Prostate gland (tissue), 2 donors: Measurements from ENCODE around the gene ARL8A. TPM values are rescaled to one million over a fixed set of nuclear protein-coding genes. Genes with fewer than 3 reads are reported as not detected.
"Not testable (repeated sequence)": the region's sequence is repeated elsewhere in the genome, so short reads cannot be mapped to it uniquely, and the experiment has no call there.

Experiments
- DNase-seq: peaks from one replicate; pipeline ENCODE4 v3.0.0-alpha.2; 2019; ENCODE audit warnings: low spot score
- H3K27ac ChIP-seq, 2 donors: fragments of 200-600 bp; sonication (generic); 2 replicates each; pipeline ENCODE4 v1.5.1; 2017 to 2019
- H3K27me3 ChIP-seq: fragments of 200-600 bp; sonication (generic); replicated peaks from 2 replicates; pipeline ENCODE4 v1.5.1; 2019; ENCODE audit not compliant: insufficient read depth
- H3K36me3 ChIP-seq, 2 donors: fragments of 200-600 bp; sonication (generic); 1 replicate in 1 of 2; 2 replicates in 1 of 2; pipeline versions ENCODE4 v1.5.1 to v1.8.1; 2017 to 2019
- H3K4me1 ChIP-seq: fragments of 200-600 bp; sonication (generic); replicated peaks from 2 replicates; pipeline ENCODE4 v1.5.1; 2019
- H3K4me3 ChIP-seq, 2 donors: fragments of 200-600 bp; sonication (generic); 2 replicates each; pipeline ENCODE4 v1.5.1; 2017 to 2019
- H3K9me3 ChIP-seq: fragments of 200-600 bp; sonication (generic); 2 replicates; pipeline ENCODE4 v1.5.1; 2017
- POLR2A ChIP-seq: fragments of 450-650 bp; IDR thresholded peaks from one replicate; pipeline ENCODE4 v1.6.1; 2016; ENCODE audit warnings: antibody characterized with exemption, mild to moderate bottlenecking
- POLR2AphosphoS5 ChIP-seq: sonication (generic); formaldehyde crosslinking; IDR thresholded peaks from one replicate; pipeline ENCODE4 v1.6.1; 2017; ENCODE audit warnings: antibody characterized with exemption
- WGBS: methylation state at CpG from one replicate; pipeline ENCODE4 v1.1.5; 2018; 5-methylcytosine and 5-hydroxymethylcytosine counted together
- intact Hi-C: fragments of 100-400 bp; cut with DNase I; formaldehyde crosslinking; loops from one replicate; pipeline ENCODE4 v1.14.2; 2022
- total RNA-seq, 2 donors: library from RNA; depleted of rRNA; stranded (reverse); fragments of >200 nt; gene quantifications; one replicate each; pipeline ENCODE4 v1.1.0, GENCODE V29; 2016
- TF ChIP-seq, protein P1 (sequence below), 4 experiments: fragments of 200-600 bp in 2 of 4; fragments of 450-650 bp in 2 of 4; sonication (generic) in 2 of 4; IDR thresholded peaks; 1 replicate in 3 of 4; 2 replicates in 1 of 4; pipeline ENCODE4 v1.5.1; 2016 to 2019; ENCODE audit warnings: antibody characterized with exemption in 4 of 4, mild to moderate bottlenecking in 2 of 4, moderate library complexity in 2 of 4

ARL8A gene
- total RNA-seq, 2 donors from 2014 or later, result 39.9 to 102 TPM

DNA sequence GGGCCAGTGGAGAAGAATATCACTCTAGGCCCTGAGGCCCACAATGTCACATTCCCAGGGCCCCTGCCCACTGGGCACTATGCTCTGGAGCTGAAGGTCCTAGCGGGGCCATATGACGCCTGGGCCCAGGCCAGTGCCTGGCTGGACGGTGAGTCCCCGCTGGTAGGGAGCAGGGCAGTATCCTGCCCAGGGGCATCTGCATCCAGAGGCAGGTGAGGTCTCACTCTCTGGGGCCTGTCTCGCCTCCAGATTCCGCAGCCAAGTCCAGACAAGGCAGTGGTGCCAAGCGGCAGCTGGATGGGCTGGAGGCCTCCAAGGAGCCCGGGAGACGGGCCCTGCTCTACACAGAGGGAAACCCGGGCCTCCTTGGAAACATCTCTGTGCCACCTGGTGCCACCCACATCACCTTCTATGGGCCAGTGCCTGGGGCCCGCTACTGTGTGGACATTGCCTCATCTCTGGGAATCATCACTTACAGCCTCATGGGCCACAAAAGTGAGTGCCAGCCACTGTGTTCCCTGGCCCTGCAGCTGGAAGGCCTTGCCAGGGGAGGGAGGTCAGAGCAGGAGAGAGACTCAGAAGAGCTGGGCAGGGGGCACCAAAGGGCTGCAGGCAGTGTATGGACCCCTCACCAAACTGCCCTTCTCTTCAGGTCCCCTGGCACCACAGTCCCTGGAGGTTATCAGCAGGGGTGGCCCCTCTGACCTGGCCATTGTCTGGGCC is 26.9 kb upstream of the ARL8A start:
- TF ChIP-seq POLR2AphosphoS5 (no peak), POLR2A (no peak)
- TF ChIP-seq, protein P1, sequence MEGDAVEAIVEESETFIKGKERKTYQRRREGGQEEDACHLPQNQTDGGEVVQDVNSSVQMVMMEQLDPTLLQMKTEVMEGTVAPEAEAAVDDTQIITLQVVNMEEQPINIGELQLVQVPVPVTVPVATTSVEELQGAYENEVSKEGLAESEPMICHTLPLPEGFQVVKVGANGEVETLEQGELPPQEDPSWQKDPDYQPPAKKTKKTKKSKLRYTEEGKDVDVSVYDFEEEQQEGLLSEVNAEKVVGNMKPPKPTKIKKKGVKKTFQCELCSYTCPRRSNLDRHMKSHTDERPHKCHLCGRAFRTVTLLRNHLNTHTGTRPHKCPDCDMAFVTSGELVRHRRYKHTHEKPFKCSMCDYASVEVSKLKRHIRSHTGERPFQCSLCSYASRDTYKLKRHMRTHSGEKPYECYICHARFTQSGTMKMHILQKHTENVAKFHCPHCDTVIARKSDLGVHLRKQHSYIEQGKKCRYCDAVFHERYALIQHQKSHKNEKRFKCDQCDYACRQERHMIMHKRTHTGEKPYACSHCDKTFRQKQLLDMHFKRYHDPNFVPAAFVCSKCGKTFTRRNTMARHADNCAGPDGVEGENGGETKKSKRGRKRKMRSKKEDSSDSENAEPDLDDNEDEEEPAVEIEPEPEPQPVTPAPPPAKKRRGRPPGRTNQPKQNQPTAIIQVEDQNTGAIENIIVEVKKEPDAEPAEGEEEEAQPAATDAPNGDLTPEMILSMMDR (IDR thresholded peaks at IDR 0.05), result no peak
- H3K4me3 ChIP-seq, result no peak overlapping the region
- no peak overlapping the region for H3K27ac ChIP-seq
- H3K9me3 ChIP-seq, result no peaks in the 10 kb centered on the region
- WGBS, result 95% methylated on average over 11 of the region's 11 CpGs
- no peak for DNase-seq
- H3K4me1 ChIP-seq, result no peaks in the 10 kb centered on the region
- intact Hi-C loops, result no loop called here
- H3K36me3 ChIP-seq, result no peaks in the 10 kb centered on the region
- H3K27me3 ChIP-seq, result no peaks in the 10 kb centered on the region

DNA sequence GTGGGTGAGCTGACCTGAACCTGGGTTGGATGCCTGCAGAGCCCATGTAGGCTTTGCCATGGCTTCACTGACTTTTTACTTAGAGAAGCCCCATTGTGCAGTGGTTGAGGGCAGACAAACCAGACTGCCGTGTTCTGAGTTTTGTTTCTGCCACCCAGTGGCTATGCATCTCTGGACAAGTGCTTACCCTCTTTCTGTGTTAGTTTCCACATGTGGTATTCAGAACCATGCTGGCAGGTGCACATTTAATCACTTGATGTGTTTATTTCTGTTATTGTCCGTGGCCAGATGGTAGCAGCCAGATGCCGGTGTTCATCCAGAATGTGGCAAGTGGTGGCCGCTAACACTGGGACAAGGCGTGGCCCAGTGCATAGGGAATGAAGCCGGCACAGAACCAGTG is 26.2 kb upstream of the ARL8A start:
- H3K27me3 ChIP-seq, result no peaks in the 10 kb centered on the region
- 87% methylated on average over 6 of the region's 6 CpGs for WGBS
- intact Hi-C loops, result no loop called here

DNA sequence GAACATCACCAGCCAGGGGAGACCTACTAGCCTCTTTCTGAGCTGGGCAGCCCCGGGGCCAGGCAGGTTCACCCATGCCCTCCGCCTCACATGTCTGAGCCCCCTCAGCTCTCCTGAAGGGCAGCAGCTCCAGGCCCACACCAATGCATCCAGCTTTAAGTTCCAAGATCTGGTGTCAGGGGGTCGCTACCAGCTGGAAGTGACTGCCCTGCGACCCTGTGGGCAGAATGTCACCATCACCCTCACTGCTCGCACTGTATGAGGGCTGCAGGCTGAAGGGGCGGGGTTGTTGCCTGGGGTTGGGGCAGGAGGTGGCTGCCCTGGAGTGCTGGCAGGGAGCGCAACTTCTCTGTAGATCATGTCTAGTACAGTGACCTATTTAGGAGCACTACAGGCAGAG is 24.3 kb upstream of the ARL8A start:
- no peaks in the 10 kb centered on the region for H3K27me3 ChIP-seq
- WGBS, result 91% methylated on average over 7 of the region's 7 CpGs
- no peaks in the 10 kb centered on the region for H3K9me3 ChIP-seq
- no peak for DNase-seq
- intact Hi-C loops, result no loop called here
- no peaks in the 10 kb centered on the region for H3K36me3 ChIP-seq
- H3K4me3 ChIP-seq, result no peak overlapping the region
- H3K4me1 ChIP-seq, result no peaks in the 10 kb centered on the region
- H3K27ac ChIP-seq, result no peak overlapping the region
- TF ChIP-seq, protein P1 (IDR thresholded peaks at IDR 0.05), result no peak
- no peak for TF ChIP-seq POLR2AphosphoS5
- no peak for TF ChIP-seq POLR2A

More for the DNA sequence above, 26.2 kb upstream of the ARL8A start:
- Histone ChIP-seq H3K4me1 (no peaks in the 10 kb centered on the region), H3K36me3 (no peaks in the 10 kb centered on the region), H3K27ac (no peak overlapping the region), H3K9me3 (no peaks in the 10 kb centered on the region), H3K4me3 (no peak overlapping the region)
- no peak for DNase-seq
- no peak for TF ChIP-seq POLR2A
- no peak for TF ChIP-seq POLR2AphosphoS5
- TF ChIP-seq, protein P1 (IDR thresholded peaks at IDR 0.05), result no peak

DNA sequence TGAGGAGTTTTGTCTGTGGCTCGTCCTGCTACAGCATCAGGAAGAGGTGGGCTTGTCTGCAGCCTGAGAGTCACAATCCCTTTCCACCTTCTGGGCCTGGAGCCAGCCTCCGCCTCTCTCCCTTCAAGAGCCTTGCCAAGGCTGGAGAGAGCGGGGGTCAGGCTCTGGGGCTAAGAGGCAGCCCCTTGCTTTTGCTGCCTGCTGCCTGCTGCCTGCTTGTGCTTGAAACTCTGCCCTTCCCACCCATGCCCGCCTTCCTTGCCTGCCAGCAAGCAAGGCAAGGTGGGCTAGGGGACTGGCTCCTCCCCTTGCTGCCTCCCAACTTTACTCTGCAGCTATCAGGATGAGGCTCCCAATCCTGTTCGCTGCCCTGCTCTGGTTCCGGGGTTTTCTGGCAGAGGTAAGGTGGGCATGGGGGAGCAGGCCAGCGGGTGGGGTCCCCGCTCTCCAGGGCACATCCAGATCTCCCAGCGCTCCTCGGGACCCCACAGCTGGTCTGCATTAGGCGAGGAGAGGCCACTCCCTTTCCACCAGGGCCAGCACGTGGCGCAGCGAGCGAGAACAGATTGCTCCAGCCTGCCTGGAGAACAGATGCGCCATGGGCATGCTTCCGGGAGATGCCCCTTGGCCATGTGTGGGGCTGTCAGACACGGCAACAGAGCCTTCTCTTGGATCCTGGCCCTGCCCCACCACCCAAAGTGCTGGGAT is 23.3 kb upstream of the ARL8A start:
- Histone ChIP-seq H3K4me1 (no peaks in the 10 kb centered on the region), H3K27me3 (no peaks in the 10 kb centered on the region), H3K36me3 (no peaks in the 10 kb centered on the region), H3K9me3 (no peaks in the 10 kb centered on the region), H3K4me3 (no peak overlapping the region), H3K27ac (no peak overlapping the region)
- TF ChIP-seq POLR2AphosphoS5 (no peak), POLR2A (no peak)
- TF ChIP-seq, protein P1 (IDR thresholded peaks at IDR 0.05), result no peak
- DNase-seq, result no peak
- intact Hi-C loops, result no loop called here
- WGBS, result 24% methylated on average over 18 of the region's 18 CpGs

DNA sequence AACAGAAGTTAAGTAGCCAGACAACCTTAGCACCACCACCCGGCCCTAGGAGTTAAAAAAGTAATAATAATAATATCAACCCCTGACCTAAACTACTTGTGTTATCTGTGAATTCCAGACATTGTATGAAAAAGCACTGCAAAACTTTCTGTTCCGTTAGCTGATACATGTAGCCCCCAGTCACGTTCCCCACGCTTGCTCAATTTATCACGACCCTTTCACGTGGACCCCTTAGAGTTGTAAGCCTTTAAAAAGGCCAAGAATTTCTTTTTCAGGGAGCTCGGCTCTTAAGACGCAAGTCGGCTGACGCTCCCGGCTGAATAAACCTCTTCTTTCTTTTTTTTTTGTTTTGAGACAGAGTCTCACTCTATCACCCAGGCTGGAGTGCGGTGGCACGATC is 22.5 kb upstream of the ARL8A start:
- DNase-seq, H3K4me1 ChIP-seq, H3K27ac ChIP-seq, H3K4me3 ChIP-seq, H3K27me3 ChIP-seq, intact Hi-C loops, H3K36me3 ChIP-seq, H3K9me3 ChIP-seq: not testable (repeated sequence)
- 78% methylated on average over 13 of the region's 13 CpGs for WGBS
